Loucy (cell line): Measurements from ENCODE around the gene SLC38A3.

Experiments used
- H2AFZ ChIP-seq: fragments of 200-600 bp; sonication (generic); 2 replicates; pipeline ENCODE4 v1.6.0; 2016; ENCODE audit warnings: antibody characterized with exemption, mild to moderate bottlenecking, low read length, moderate library complexity
- H3F3A ChIP-seq: fragments of 200-600 bp; 2 replicates; pipeline ENCODE4 v1.6.0; 2016; ENCODE audit warnings: antibody characterized with exemption, low read depth, mild to moderate bottlenecking
- H3K27me3 ChIP-seq: fragments of 200-600 bp; sonication (generic); 2 replicates; pipeline ENCODE4 v1.6.1; 2014; ENCODE audit warnings: low read length, mild to moderate bottlenecking; ENCODE audit not compliant: insufficient read depth, poor library complexity, severe bottlenecking
- H3K36me3 ChIP-seq: fragments of 200-600 bp; sonication (generic); 2 replicates; pipeline ENCODE4 v1.6.1; 2016; ENCODE audit warnings: low read length; ENCODE audit not compliant: insufficient read depth
- H3K4me1 ChIP-seq: fragments of 200-600 bp; sonication (generic); 2 replicates; pipeline ENCODE4 v1.5.1; 2014; ENCODE audit warnings: low read length, mild to moderate bottlenecking; ENCODE audit not compliant: insufficient read depth, poor library complexity, severe bottlenecking
- H3K4me2 ChIP-seq: fragments of 200-600 bp; sonication (generic); 2 replicates; pipeline ENCODE4 v1.6.0; 2014; ENCODE audit warnings: antibody characterized with exemption, low read length, low read depth, mild to moderate bottlenecking; ENCODE audit not compliant: poor library complexity, severe bottlenecking
- H3K4me3 ChIP-seq: fragments of 200-600 bp; sonication (generic); 2 replicates; pipeline ENCODE4 v1.5.1; 2014; ENCODE audit warnings: low read length, mild to moderate bottlenecking, mixed read lengths; ENCODE audit not compliant: poor library complexity, severe bottlenecking
- H3K79me2 ChIP-seq: fragments of 200-600 bp; sonication (generic); 2 replicates; pipeline ENCODE4 v1.6.1; 2014; ENCODE audit warnings: low read length; ENCODE audit not compliant: insufficient read depth
- H3K9ac ChIP-seq: fragments of 200-600 bp; sonication (generic); 2 replicates; pipeline ENCODE4 v1.6.0; 2014; ENCODE audit warnings: mild to moderate bottlenecking, low read depth, low read length, moderate library complexity; ENCODE audit not compliant: poor library complexity, severe bottlenecking
- H3K9me2 ChIP-seq: fragments of 200-600 bp; sonication (generic); replicated peaks from 2 replicates; pipeline ENCODE4 v1.6.1; 2016; ENCODE audit warnings: low read depth, low read length, mixed read lengths
- H3K9me3 ChIP-seq: fragments of 200-600 bp; sonication (generic); 2 replicates; pipeline ENCODE4 v1.6.1; 2014; ENCODE audit warnings: mild to moderate bottlenecking, antibody characterized with exemption, low read length, low read depth; ENCODE audit not compliant: insufficient read depth
- H4K20me1 ChIP-seq: fragments of 200-600 bp; sonication (generic); 2 replicates; pipeline ENCODE4 v1.6.0; 2014; ENCODE audit warnings: antibody characterized with exemption, low read length, mild to moderate bottlenecking; ENCODE audit not compliant: insufficient read depth, poor library complexity, severe bottlenecking
- EZH2phosphoT487 ChIP-seq: fragments of 200-600 bp; IDR thresholded peaks from 2 replicates; pipeline ENCODE4 v1.6.1; 2018; ENCODE audit warnings: antibody characterized with exemption, mild to moderate bottlenecking, moderate library complexity, borderline replicate concordance
- TF ChIP-seq, protein P1 (sequence below): fragments of 200-600 bp; sonication (generic); conservative IDR thresholded peaks from 2 replicates; pipeline ENCODE4 v1.5.1; 2014; ENCODE audit warnings: mild to moderate bottlenecking, antibody characterized with exemption, low read length

Gene SLC38A3

GRCh38 chr3:50203113-50203808 lies 1.8 kb upstream of the SLC38A3 start:
- H3F3A ChIP-seq = no peaks in the 10 kb centered on the region
- H3K36me3 ChIP-seq = no peaks in the 10 kb centered on the region
- H4K20me1 ChIP-seq = no peaks in the 10 kb centered on the region
- no peak overlapping the region for H3K4me2 ChIP-seq
- no peak for TF ChIP-seq EZH2phosphoT487
- TF ChIP-seq, protein P1, sequence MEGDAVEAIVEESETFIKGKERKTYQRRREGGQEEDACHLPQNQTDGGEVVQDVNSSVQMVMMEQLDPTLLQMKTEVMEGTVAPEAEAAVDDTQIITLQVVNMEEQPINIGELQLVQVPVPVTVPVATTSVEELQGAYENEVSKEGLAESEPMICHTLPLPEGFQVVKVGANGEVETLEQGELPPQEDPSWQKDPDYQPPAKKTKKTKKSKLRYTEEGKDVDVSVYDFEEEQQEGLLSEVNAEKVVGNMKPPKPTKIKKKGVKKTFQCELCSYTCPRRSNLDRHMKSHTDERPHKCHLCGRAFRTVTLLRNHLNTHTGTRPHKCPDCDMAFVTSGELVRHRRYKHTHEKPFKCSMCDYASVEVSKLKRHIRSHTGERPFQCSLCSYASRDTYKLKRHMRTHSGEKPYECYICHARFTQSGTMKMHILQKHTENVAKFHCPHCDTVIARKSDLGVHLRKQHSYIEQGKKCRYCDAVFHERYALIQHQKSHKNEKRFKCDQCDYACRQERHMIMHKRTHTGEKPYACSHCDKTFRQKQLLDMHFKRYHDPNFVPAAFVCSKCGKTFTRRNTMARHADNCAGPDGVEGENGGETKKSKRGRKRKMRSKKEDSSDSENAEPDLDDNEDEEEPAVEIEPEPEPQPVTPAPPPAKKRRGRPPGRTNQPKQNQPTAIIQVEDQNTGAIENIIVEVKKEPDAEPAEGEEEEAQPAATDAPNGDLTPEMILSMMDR = no peak
- no peaks in the 10 kb centered on the region for H3K4me1 ChIP-seq
- H3K9me3 ChIP-seq = no peaks in the 10 kb centered on the region
- no peak overlapping the region for H3K4me3 ChIP-seq
- H3K9me2 ChIP-seq = no peaks in the 10 kb centered on the region
- no peak overlapping the region for H2AFZ ChIP-seq
- no peak overlapping the region for H3K9ac ChIP-seq
- no peaks in the 10 kb centered on the region for H3K79me2 ChIP-seq
- H3K27me3 ChIP-seq = no peaks in the 10 kb centered on the region

GRCh38 chr3:50203809-50204803 lies 965 bp upstream of the SLC38A3 start:
- Histone ChIP-seq H3K4me2 (peak overlapping the region; percentile 65), H3K4me3 (no peak overlapping the region), H4K20me1 (no peaks in the 10 kb centered on the region), H3K9ac (no peak overlapping the region), H3K27me3 (no peaks in the 10 kb centered on the region), H2AFZ (peak overlapping the region; percentile 87; the same call in 1 of the 2 replicates), H3K36me3 (no peaks in the 10 kb centered on the region), H3K9me2 (no peaks in the 10 kb centered on the region), H3F3A (no peaks in the 10 kb centered on the region), H3K4me1 (no peaks in the 10 kb centered on the region), H3K79me2 (no peaks in the 10 kb centered on the region), H3K9me3 (no peaks in the 10 kb centered on the region)
- TF ChIP-seq, protein P1 = no peak
- no peak for TF ChIP-seq EZH2phosphoT487

DNA sequence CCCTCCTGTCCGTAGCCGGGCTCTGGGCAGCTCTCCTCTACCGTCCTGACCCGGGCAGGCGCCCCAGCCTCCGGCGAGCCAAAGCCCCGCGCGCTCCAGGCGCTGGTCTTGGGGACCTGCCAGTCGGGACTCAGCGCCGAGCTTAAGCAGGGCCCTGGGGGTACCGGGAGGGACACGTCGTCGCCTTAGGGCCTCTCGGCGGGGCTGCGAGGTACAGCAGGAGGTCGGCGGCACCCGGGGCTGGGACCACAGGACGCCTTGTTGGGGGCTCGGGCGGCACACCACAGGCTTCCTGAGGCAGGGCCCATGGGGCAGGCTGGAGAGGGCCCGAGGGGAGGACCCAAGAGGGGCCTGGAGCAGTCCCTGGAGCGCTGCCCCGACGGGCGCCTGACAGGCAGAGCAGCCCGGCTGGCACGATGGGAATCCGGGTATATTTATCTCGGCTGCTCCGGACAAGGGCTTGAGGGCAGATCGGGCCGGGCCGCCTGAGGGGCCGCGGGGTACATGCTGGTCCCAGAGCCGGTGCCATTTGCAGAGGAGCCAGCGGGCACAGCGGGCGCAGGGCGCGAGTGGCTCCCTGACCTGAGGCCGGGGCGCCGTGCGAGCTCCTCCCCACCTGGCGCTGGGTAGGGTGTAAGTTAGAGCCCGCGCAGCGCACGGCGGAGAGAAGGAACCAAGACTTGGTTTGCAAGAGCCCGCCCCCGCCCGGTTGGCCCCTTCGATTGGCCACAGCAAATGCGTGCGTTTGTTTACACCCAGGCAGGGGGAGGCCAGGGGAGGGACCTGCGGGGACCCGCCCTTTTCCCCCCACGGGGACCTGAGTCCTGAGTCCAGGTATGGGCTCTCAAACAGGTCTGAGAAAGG lies 574 bp downstream of the SLC38A3 start:
- Histone ChIP-seq H3K36me3 (no peaks in the 10 kb centered on the region), H3K4me1 (no peaks in the 10 kb centered on the region), H4K20me1 (no peaks in the 10 kb centered on the region), H3F3A (no peaks in the 10 kb centered on the region), H3K27me3 (no peaks in the 10 kb centered on the region), H3K9me3 (no peaks in the 10 kb centered on the region), H3K9ac (no peak overlapping the region), H3K4me3 (peak overlapping the region; percentile 55), H3K9me2 (no peaks in the 10 kb centered on the region), H3K4me2 (peak overlapping the region; percentile 65), H2AFZ (peak overlapping the region; percentile 67; the same call in 1 of the 2 replicates), H3K79me2 (no peaks in the 10 kb centered on the region)
- TF ChIP-seq, protein P1 = no peak
- TF ChIP-seq EZH2phosphoT487 = no peak
